Calu3 (cell line): ENCODE data around the gene ZSCAN21. TPM values are rescaled to one million over a fixed set of nuclear protein-coding genes. Genes with fewer than 3 reads are reported as not detected.
A peak's percentile ranks its signal among the peaks of the same experiment; 100 is the strongest.

Source experiments
- BruUV-seq: library from RNA; stranded (reverse); fragments of 400-500 nt; replicated peaks from 2 replicates; lab custom pipeline; 2021; lab: Mats Ljungman, UMichigan
- CTCF ChIA-PET: fragments of 300-600 bp; sonication (Branson Sonifier 250); formaldehyde crosslinking; loops from one replicate; lab custom pipeline; 2022; ENCODE audit warnings: antibody characterized with exemption; lab: Charles Lee
- DNase-seq: peaks from one replicate; pipeline ENCODE4 v3.0.0; 2022
- H3K27ac Mint-ChIP-seq: one replicate; pipeline ENCODE4 v1.8.0; 2022; ENCODE audit warnings: mixed read lengths; ENCODE audit not compliant: unreplicated experiment
- H3K27me3 Mint-ChIP-seq: one replicate; pipeline ENCODE4 v1.8.0; 2022; ENCODE audit warnings: mixed read lengths; ENCODE audit not compliant: unreplicated experiment
- H3K36me3 Mint-ChIP-seq: one replicate; pipeline ENCODE4 v1.8.0; 2022; ENCODE audit warnings: mild to moderate bottlenecking, moderate library complexity, mixed read lengths; ENCODE audit not compliant: insufficient read depth, unreplicated experiment
- H3K4me1 Mint-ChIP-seq: one replicate; pipeline ENCODE4 v1.8.0; 2022; ENCODE audit warnings: mild to moderate bottlenecking, low read depth, mixed read lengths; ENCODE audit not compliant: unreplicated experiment
- H3K4me3 Mint-ChIP-seq: one replicate; pipeline ENCODE4 v1.8.0; 2022; ENCODE audit warnings: mild to moderate bottlenecking, low read depth, moderate library complexity, mixed read lengths; ENCODE audit not compliant: unreplicated experiment
- H3K9me3 Mint-ChIP-seq: one replicate; pipeline ENCODE4 v1.8.0; 2022; ENCODE audit warnings: low read depth, mixed read lengths; ENCODE audit not compliant: unreplicated experiment
- CTCF ChIP-seq: fragments of 200-600 bp; IDR thresholded peaks from one replicate; pipeline ENCODE4 v1.8.0; 2022; ENCODE audit warnings: antibody characterized with exemption; ENCODE audit not compliant: unreplicated experiment
- intact Hi-C: fragments of 100-400 bp; cut with micrococcal nuclease; formaldehyde crosslinking; loops from one replicate; pipeline ENCODE4 v1.10.0; 2022; ENCODE audit not compliant: unreplicated experiment
- total RNA-seq: library from RNA; stranded (reverse); gene quantifications from 2 replicates; pipeline ENCODE4 v1.2.3, GENCODE V29; 2022

The ZSCAN21 gene
- total RNA-seq, 1 experiment from 2014 or later = 5.5 TPM

GRCh38 chr7:100033526-100033925, 16.0 kb upstream of the ZSCAN21 start:
- peaks cover 27% of the 10 kb centered on the region for H3K36me3 Mint-ChIP-seq
- no peak for DNase-seq
- TF ChIP-seq CTCF = no peak
- no peaks in the 10 kb centered on the region for H3K4me1 Mint-ChIP-seq
- no peaks in the 10 kb centered on the region for H3K27me3 Mint-ChIP-seq
- no peak overlapping the region for H3K4me3 Mint-ChIP-seq
- CTCF ChIA-PET = no interaction called here
- no peaks in the 10 kb centered on the region for H3K9me3 Mint-ChIP-seq
- intact Hi-C loops = no loop called here
- H3K27ac Mint-ChIP-seq = no peak overlapping the region
- no TSS peak for BruUV-seq

GRCh38 chr7:100034871-100035510, 14.6 kb upstream of the ZSCAN21 start:
- H3K36me3 Mint-ChIP-seq = peaks cover 26% of the 10 kb centered on the region

DNA sequence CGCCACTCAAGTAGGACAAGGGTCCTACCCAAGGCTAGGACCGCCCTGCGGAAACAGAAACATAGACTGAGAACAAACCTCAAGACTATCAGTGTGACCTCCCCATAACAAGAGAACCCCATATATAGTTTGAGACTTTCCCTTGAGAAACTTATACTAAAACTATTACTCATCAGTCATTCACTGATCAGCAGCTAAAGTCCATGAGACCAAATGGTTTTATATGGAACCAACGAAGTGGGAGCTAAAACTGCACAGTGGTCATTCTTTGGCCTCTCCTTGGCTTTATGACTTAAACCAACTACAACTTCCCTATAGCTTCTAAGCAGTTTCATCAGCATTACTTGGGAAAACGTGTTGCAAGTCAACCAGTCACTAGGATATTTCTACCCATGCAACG, 13.7 kb upstream of the ZSCAN21 start:
- DNase-seq = no peak
- intact Hi-C loops = no loop called here
- CTCF ChIA-PET = no interaction called here
- no peak for TF ChIP-seq CTCF
- Mint-ChIP-seq H3K4me3 (no peak overlapping the region), H3K4me1 (no peaks in the 10 kb centered on the region), H3K27ac (no peak overlapping the region), H3K36me3 (peaks cover 17% of the 10 kb centered on the region), H3K27me3 (no peaks in the 10 kb centered on the region), H3K9me3 (no peaks in the 10 kb centered on the region)
- BruUV-seq = no TSS peak

More at GRCh38 chr7:100034871-100035510, 14.6 kb upstream of the ZSCAN21 start:
- H3K27ac Mint-ChIP-seq = no peak overlapping the region
- H3K4me1 Mint-ChIP-seq = no peaks in the 10 kb centered on the region
- intact Hi-C loops = no loop called here
- no peaks in the 10 kb centered on the region for H3K9me3 Mint-ChIP-seq
- no peak for DNase-seq
- no peak for TF ChIP-seq CTCF
- H3K27me3 Mint-ChIP-seq = no peaks in the 10 kb centered on the region
- no peak overlapping the region for H3K4me3 Mint-ChIP-seq
- CTCF ChIA-PET = no interaction called here
- BruUV-seq = no TSS peak

- intact Hi-C loops = no loop called here
- TSS peak; percentile 3 for BruUV-seq
- CTCF ChIA-PET = no interaction called here
- no peaks in the 10 kb centered on the region for H3K27me3 Mint-ChIP-seq
- no peak for TF ChIP-seq CTCF
- H3K36me3 Mint-ChIP-seq = peaks cover 11% of the 10 kb centered on the region
- no peak overlapping the region for H3K27ac Mint-ChIP-seq
- no peaks in the 10 kb centered on the region for H3K9me3 Mint-ChIP-seq
- H3K4me1 Mint-ChIP-seq = no peaks in the 10 kb centered on the region
- DNase-seq = no peak
- H3K4me3 Mint-ChIP-seq = no peak overlapping the region
Measured at GRCh38 chr7:100038326-100038725, 11.2 kb upstream of the ZSCAN21 start.
